Measurements from ENCODE around the gene SUOX.
"Not testable (repeated sequence)": the region's sequence is repeated elsewhere in the genome, so short reads cannot be mapped to it uniquely, and the experiment has no call there.

SUOX gene

DNA sequence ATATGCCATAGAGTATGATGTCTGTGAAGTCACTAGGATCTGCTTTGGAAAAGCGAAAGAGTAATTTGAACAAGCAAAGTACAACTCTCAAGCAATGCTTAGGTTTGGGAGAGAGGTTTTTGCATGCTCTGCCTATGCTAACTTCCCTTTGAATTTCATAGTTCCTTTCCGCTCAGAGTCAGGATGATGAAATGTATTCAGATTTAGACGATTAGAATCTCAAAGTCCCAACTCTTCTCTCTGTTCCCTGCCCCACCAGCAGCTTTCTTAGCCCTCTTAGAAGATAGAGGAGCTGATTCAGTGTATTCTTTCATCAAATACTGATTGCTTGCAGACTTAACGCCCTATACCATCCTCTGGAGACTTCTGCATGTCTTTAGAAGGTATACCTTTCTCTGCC is 11.7 kb upstream of the SUOX start:
- DNase-seq (ENCODE audit: extremely low read depth, insufficient read length): no peak
- peaks cover 11% of the 10 kb centered on the region for H3K36me3 ChIP-seq (ENCODE audit: control insufficient read depth, insufficient read depth, low read length)
- H3K4me3 ChIP-seq (replicated peaks; ENCODE audit: low read depth, low read length): no peak overlapping the region
- no peak for TF ChIP-seq CTCF (IDR thresholded peaks at IDR 0.05; ENCODE audit: insufficient read depth, low read length, poor library complexity, severe bottlenecking)
- H3K27me3 ChIP-seq (replicated peaks; ENCODE audit: control insufficient read depth, insufficient read depth, low read length): no peaks in the 10 kb centered on the region

- DNase-seq (ENCODE audit: extremely low read depth, insufficient read length); H3K4me3 ChIP-seq (replicated peaks; ENCODE audit: low read depth, low read length); H3K27me3 ChIP-seq (replicated peaks; ENCODE audit: control insufficient read depth, insufficient read depth, low read length): not testable (repeated sequence)
- peaks cover 16% of the 10 kb centered on the region for H3K36me3 ChIP-seq (ENCODE audit: control insufficient read depth, insufficient read depth, low read length)
Measured at GRCh38 chr12:55985976-55986375, 11.1 kb upstream of the SUOX start.

GRCh38 chr12:55991110-55991509 is 6.0 kb upstream of the SUOX start:
- TF ChIP-seq CTCF (IDR thresholded peaks at IDR 0.05; ENCODE audit: insufficient read depth, low read length, poor library complexity, severe bottlenecking): no peak
- DNase-seq (ENCODE audit: extremely low read depth, insufficient read length): no peak
- no peaks in the 10 kb centered on the region for H3K27me3 ChIP-seq (replicated peaks; ENCODE audit: control insufficient read depth, insufficient read depth, low read length)
- H3K4me3 ChIP-seq (replicated peaks; ENCODE audit: low read depth, low read length): no peak overlapping the region
- peaks cover 29% of the 10 kb centered on the region for H3K36me3 ChIP-seq (ENCODE audit: control insufficient read depth, insufficient read depth, low read length)

GRCh38 chr12:55993230-55993853 is 3.7 kb upstream of the SUOX start:
- Histone ChIP-seq H3K27me3 (replicated peaks; ENCODE audit: control insufficient read depth, insufficient read depth, low read length) (no peaks in the 10 kb centered on the region), H3K36me3 (ENCODE audit: control insufficient read depth, insufficient read depth, low read length) (peaks cover 25% of the 10 kb centered on the region), H3K4me3 (replicated peaks; ENCODE audit: low read depth, low read length) (no peak overlapping the region)
- no peak for DNase-seq (ENCODE audit: extremely low read depth, insufficient read length)
- TF ChIP-seq CTCF (IDR thresholded peaks at IDR 0.05; ENCODE audit: insufficient read depth, low read length, poor library complexity, severe bottlenecking): no peak

- DNase-seq (ENCODE audit: extremely low read depth, insufficient read length): no peak
- TF ChIP-seq CTCF (IDR thresholded peaks at IDR 0.05; ENCODE audit: insufficient read depth, low read length, poor library complexity, severe bottlenecking): no peak
- no peak overlapping the region for H3K4me3 ChIP-seq (replicated peaks; ENCODE audit: low read depth, low read length)
- peaks cover 20% of the 10 kb centered on the region for H3K36me3 ChIP-seq (ENCODE audit: control insufficient read depth, insufficient read depth, low read length)
- no peaks in the 10 kb centered on the region for H3K27me3 ChIP-seq (replicated peaks; ENCODE audit: control insufficient read depth, insufficient read depth, low read length)
Measured at GRCh38 chr12:55995366-55995765, 1.7 kb upstream of the SUOX start.

DNA sequence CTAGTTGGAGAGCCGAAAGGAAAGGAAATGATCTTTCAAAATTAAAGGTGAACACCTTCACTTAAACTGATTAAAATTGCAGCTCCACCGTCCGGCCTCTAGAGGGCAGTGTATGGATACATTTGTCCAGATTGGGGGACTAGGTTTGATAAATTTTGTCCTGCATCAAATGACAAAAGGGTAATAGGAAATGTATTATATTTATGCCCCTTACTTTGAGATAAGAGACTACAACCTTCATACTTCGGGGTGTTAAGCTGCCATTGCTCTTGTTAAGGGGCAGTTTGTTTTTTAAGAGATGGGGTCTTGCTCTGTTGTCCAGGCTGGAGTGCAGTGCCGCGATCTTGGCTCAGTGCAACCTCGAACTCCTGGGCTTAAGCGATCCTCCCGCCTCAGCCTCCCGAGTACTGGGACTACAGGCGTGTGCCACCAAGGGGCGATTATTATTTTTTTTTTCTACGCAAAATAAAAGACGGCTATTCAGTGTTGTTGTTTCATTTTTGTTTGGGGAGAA is 818 bp upstream of the SUOX start:
- Histone ChIP-seq H3K36me3 (ENCODE audit: control insufficient read depth, insufficient read depth, low read length) (peaks cover 15% of the 10 kb centered on the region), H3K27me3 (replicated peaks; ENCODE audit: control insufficient read depth, insufficient read depth, low read length) (no peaks in the 10 kb centered on the region), H3K4me3 (replicated peaks; ENCODE audit: low read depth, low read length) (peak overlapping the region; percentile 82)
- DNase-seq (ENCODE audit: extremely low read depth, insufficient read length): no peak
- peak; percentile 84 for TF ChIP-seq CTCF (IDR thresholded peaks at IDR 0.05; ENCODE audit: insufficient read depth, low read length, poor library complexity, severe bottlenecking)

Data from GM06990 (cell line).